CD4-positive, alpha-beta T cell treated with Interleukin-21 for 1 hour (primary cell): ENCODE results near the gene TPX2.
"Not testable (repeated sequence)": the region's sequence is repeated elsewhere in the genome, so short reads cannot be mapped to it uniquely, and the experiment has no call there.

Source experiments
- DNase-seq: peaks from one replicate; pipeline ENCODE4 v3.0.0-alpha.2; 2020

The TPX2 gene

GRCh38 chr20:31815408-31816188 lies 76.5 kb downstream of the TPX2 start:
- no peak for DNase-seq

GRCh38 chr20:31816221-31816620 lies 77.1 kb downstream of the TPX2 start:
- DNase-seq = no peak

- DNase-seq = no peak
Observed at GRCh38 chr20:31817461-31817860, 78.4 kb downstream of the TPX2 start.

- no peak for DNase-seq
Observed at GRCh38 chr20:31818376-31818908, 79.4 kb downstream of the TPX2 start.

- DNase-seq = no peak
Observed at GRCh38 chr20:31819083-31819784, 80.1 kb downstream of the TPX2 start, which contains the start of gene MYLK2. TSS of gene MYLK2 (plus strand) at chr20:31819356. CDS start at chr20:31819581, 225 bp downstream.

- DNase-seq = no peak
Observed at GRCh38 chr20:31820228-31820627, 81.1 kb downstream of the TPX2 start.

GRCh38 chr20:31821427-31821826 lies 82.3 kb downstream of the TPX2 start:
- DNase-seq = no peak

- DNase-seq = peak; percentile 72
Observed at GRCh38 chr20:31822421-31823330, 83.6 kb downstream of the TPX2 start.

GRCh38 chr20:31823360-31824124 lies 84.5 kb downstream of the TPX2 start:
- no peak for DNase-seq

- DNase-seq = no peak
Observed at GRCh38 chr20:31824125-31824485, 85.0 kb downstream of the TPX2 start.

- DNase-seq = no peak
Observed at GRCh38 chr20:31824554-31825313, 85.6 kb downstream of the TPX2 start.

- no peak for DNase-seq
Observed at GRCh38 chr20:31826074-31826473, 87.0 kb downstream of the TPX2 start.

- DNase-seq = no peak
Observed at GRCh38 chr20:31827059-31827458, 88.0 kb downstream of the TPX2 start.

- DNase-seq = not testable (repeated sequence)
Observed at GRCh38 chr20:31828016-31828415, 88.9 kb downstream of the TPX2 start.

GRCh38 chr20:31829731-31830130 lies 90.6 kb downstream of the TPX2 start:
- DNase-seq = no peak

- DNase-seq = no peak
Observed at GRCh38 chr20:31830406-31830981, 91.4 kb downstream of the TPX2 start.

- no peak for DNase-seq
Observed at GRCh38 chr20:31831211-31831610, 92.1 kb downstream of the TPX2 start.

GRCh38 chr20:31831771-31832306 lies 92.7 kb downstream of the TPX2 start:
- DNase-seq = no peak

GRCh38 chr20:31833130-31833930 lies 94.2 kb downstream of the TPX2 start:
- DNase-seq = peak; percentile 50
